SH-SY5Y (cell line): ENCODE measurements around the gene WHRN.

Source experiments
- GATA2 ChIP-seq: IDR thresholded peaks from 2 replicates; pipeline ENCODE4 v1.6.1; 2011; ENCODE audit warnings: mild to moderate bottlenecking, low read depth, low read length
- GATA3 ChIP-seq: IDR thresholded peaks from 2 replicates; pipeline ENCODE4 v1.6.1; 2011; ENCODE audit warnings: low read depth, mild to moderate bottlenecking, low read length, moderate library complexity

Gene WHRN

GRCh38 chr9:114477642-114478041, 27.6 kb downstream of the WHRN start:
- TF ChIP-seq GATA3 (no peak), GATA2 (no peak)

- no peak for TF ChIP-seq GATA3
- TF ChIP-seq GATA2: no peak
Observed at GRCh38 chr9:114476891-114477469, 28.3 kb downstream of the WHRN start.

GRCh38 chr9:114475412-114476135, 29.7 kb downstream of the WHRN start:
- no peak for TF ChIP-seq GATA3
- TF ChIP-seq GATA2: no peak

- no peak for TF ChIP-seq GATA2
- TF ChIP-seq GATA3: no peak
Observed at GRCh38 chr9:114474425-114474824, 30.8 kb downstream of the WHRN start.

GRCh38 chr9:114473447-114473801, 31.8 kb downstream of the WHRN start:
- TF ChIP-seq GATA2: no peak
- no peak for TF ChIP-seq GATA3

GRCh38 chr9:114472765-114473446, 32.4 kb downstream of the WHRN start:
- no peak for TF ChIP-seq GATA2
- TF ChIP-seq GATA3: no peak

- TF ChIP-seq GATA2: no peak
- TF ChIP-seq GATA3: no peak
Observed at GRCh38 chr9:114471157-114471556, 34.1 kb downstream of the WHRN start.

- TF ChIP-seq GATA2: no peak
- no peak for TF ChIP-seq GATA3
Observed at GRCh38 chr9:114470581-114470980, 34.7 kb downstream of the WHRN start.

- TF ChIP-seq GATA3: no peak
- TF ChIP-seq GATA2: no peak
Observed at GRCh38 chr9:114470121-114470520, 35.2 kb downstream of the WHRN start.

GRCh38 chr9:114469091-114469853, 36.0 kb downstream of the WHRN start:
- TF ChIP-seq GATA2 (no peak), GATA3 (no peak)

GRCh38 chr9:114467910-114468309, 37.4 kb downstream of the WHRN start:
- no peak for TF ChIP-seq GATA3
- TF ChIP-seq GATA2: no peak

- TF ChIP-seq GATA3 (no peak), GATA2 (no peak)
Observed at GRCh38 chr9:114467226-114467750, 38.0 kb downstream of the WHRN start.

- TF ChIP-seq GATA2: no peak
- no peak for TF ChIP-seq GATA3
Observed at GRCh38 chr9:114465906-114466900, 39.1 kb downstream of the WHRN start.

- TF ChIP-seq GATA3 (no peak), GATA2 (no peak)
Observed at GRCh38 chr9:114465417-114465816, 39.9 kb downstream of the WHRN start.
